B cell (primary cell): ENCODE results near the gene ADSS1. TPM values are rescaled to one million over a fixed set of nuclear protein-coding genes. Genes with fewer than 3 reads are reported as not detected.

ENCODE experiments used
- ATAC-seq: fragments of 200-7000 bp; cut with Tn5 transposase; one replicate; pipeline ENCODE4 v1.10.0; 2021; ENCODE audit warnings: low read depth, mild to moderate bottlenecking, moderate number of reproducible peaks, moderate library complexity
- CTCF ChIA-PET: fragments of 350-600 bp; sonication (Branson Sonifier 250); formaldehyde crosslinking; loops from one replicate; lab custom pipeline; 2021; ENCODE audit warnings: antibody characterized with exemption, inconsistent platforms; lab: Charles Lee
- POLR2A ChIA-PET: fragments of 350-600 bp; sonication (Branson Sonifier 250); formaldehyde crosslinking; loops from one replicate; lab custom pipeline; 2021; ENCODE audit warnings: antibody characterized with exemption; lab: Charles Lee
- DNase-seq: peaks from one replicate; pipeline ENCODE4 v3.0.0; 2013
- H2AFZ ChIP-seq: 2 replicates; pipeline ENCODE4 v1.6.1; 2012; ENCODE audit warnings: mild to moderate bottlenecking, low read depth, low read length; ENCODE audit not compliant: insufficient read depth, poor library complexity, severe bottlenecking
- H3K27ac ChIP-seq, 2 donors: 1 replicate in 1 of 2; 2 replicates in 1 of 2; pipeline ENCODE4 v1.5.1; 2012 to 2013; ENCODE audit warnings: low read length in 2 of 2, mild to moderate bottlenecking in 2 of 2, moderate library complexity in 1 of 2
- H3K27me3 ChIP-seq, 4 experiments: fragments of 200-600 bp in 1 of 4; sonication (generic) in 1 of 4; replicated peaks in 1 of 4; 1 replicate in 2 of 4; 2 replicates in 2 of 4; pipeline versions ENCODE4 v1.6.1 to v1.7.0; 2013 to 2016; ENCODE audit warnings: low read length in 3 of 4, mild to moderate bottlenecking in 2 of 4, mixed read lengths in 1 of 4, moderate library complexity in 1 of 4; ENCODE audit not compliant: insufficient read depth in 4 of 4, control insufficient read depth in 3 of 4; ENCODE audit errors: control extremely low read depth in 1 of 4
- H3K36me3 ChIP-seq, 2 experiments: replicated peaks in 1 of 2; 1 replicate in 1 of 2; 2 replicates in 1 of 2; pipeline versions ENCODE4 v1.6.1 to v1.7.1; 2013; ENCODE audit warnings: low read length in 1 of 2; ENCODE audit not compliant: insufficient read depth in 2 of 2, control insufficient read depth in 1 of 2; ENCODE audit errors: control extremely low read depth in 1 of 2, extremely low read depth in 1 of 2
- H3K4me1 ChIP-seq, 2 donors: fragments of 200-600 bp in 1 of 2; sonication (generic) in 1 of 2; 1 replicate in 1 of 2; 2 replicates in 1 of 2; pipeline versions ENCODE4 v1.5.1 to v1.6.1; 2013 to 2017; ENCODE audit warnings: low read length in 2 of 2; ENCODE audit not compliant: control insufficient read depth in 2 of 2, insufficient read depth in 2 of 2
- H3K4me2 ChIP-seq: replicated peaks from 2 replicates; pipeline ENCODE3; 2012; ENCODE audit warnings: mild to moderate bottlenecking, low read depth, low read length; ENCODE audit not compliant: poor library complexity, severe bottlenecking
- H3K4me3 ChIP-seq, 5 experiments: fragments of 200-600 bp in 1 of 5; sonication (generic) in 1 of 5; 1 replicate in 3 of 5; 2 replicates in 2 of 5; pipeline versions ENCODE4 v1.5.1 to v1.7.0; 2011 to 2016; ENCODE audit warnings: low read length in 4 of 5, mild to moderate bottlenecking in 4 of 5, low read depth in 2 of 5, control low read depth in 1 of 5, moderate library complexity in 1 of 5; ENCODE audit not compliant: insufficient read depth in 1 of 5; ENCODE audit errors: control extremely low read depth in 1 of 5, extremely low read depth in 1 of 5
- H3K79me2 ChIP-seq: fragments of 200-600 bp; sonication (generic); one replicate; pipeline ENCODE4 v1.6.0; 2016; ENCODE audit warnings: low read length; ENCODE audit not compliant: control insufficient read depth, insufficient read depth
- H3K9ac ChIP-seq: fragments of 200-600 bp; sonication (generic); 2 replicates; pipeline ENCODE4 v1.6.1; 2017; ENCODE audit warnings: mild to moderate bottlenecking, low read length, moderate library complexity
- H3K9me3 ChIP-seq, 3 donors: one replicate each; pipeline versions ENCODE4 v1.6.1 to v1.7.1; 2013; ENCODE audit warnings: low read length in 2 of 3; ENCODE audit not compliant: control insufficient read depth in 2 of 3, insufficient read depth in 1 of 3; ENCODE audit errors: control extremely low read depth in 1 of 3
- H4K20me1 ChIP-seq: 2 replicates; pipeline ENCODE4 v1.6.0; 2012; ENCODE audit warnings: mild to moderate bottlenecking, low read length; ENCODE audit not compliant: insufficient read depth, control insufficient read depth, poor library complexity, severe bottlenecking
- H3K27ac Mint-ChIP-seq: one replicate; pipeline ENCODE4 v1.8.0; 2021; ENCODE audit warnings: mixed read lengths
- H3K27me3 Mint-ChIP-seq: one replicate; pipeline ENCODE4 v1.8.0; 2021; ENCODE audit warnings: mixed read lengths
- H3K4me1 Mint-ChIP-seq: one replicate; pipeline ENCODE4 v1.8.0; 2021; ENCODE audit warnings: mixed read lengths
- H3K4me3 Mint-ChIP-seq: one replicate; pipeline ENCODE4 v1.8.0; 2021; ENCODE audit warnings: mixed read lengths
- H3K9me3 Mint-ChIP-seq: one replicate; pipeline ENCODE4 v1.8.0; 2022; ENCODE audit warnings: mixed read lengths; ENCODE audit not compliant: insufficient read depth
- EZH2 ChIP-seq: IDR thresholded peaks from 2 replicates; pipeline ENCODE4 v1.6.1; 2012; ENCODE audit warnings: borderline replicate concordance, low read depth, mild to moderate bottlenecking, moderate library complexity, low read length; ENCODE audit not compliant: insufficient read depth, poor library complexity, severe bottlenecking
- WGBS: methylation state at CpG from one replicate; pipeline ENCODE4 v1.1.5; 2013; ENCODE audit warnings: missing lambda C conversion rate; ENCODE audit not compliant: insufficient coverage; 5-methylcytosine and 5-hydroxymethylcytosine counted together
- intact Hi-C: fragments of 100-400 bp; cut with micrococcal nuclease; formaldehyde crosslinking; loops from one replicate; pipeline ENCODE4 v1.10.0; 2022
- polyA plus RNA-seq: library from polyadenylated mRNA; depleted of rRNA; stranded (reverse); fragments of >200 nt; gene quantifications from 2 replicates; pipeline ENCODE4 v1.2.3, GENCODE V29; 2012
- total RNA-seq, 2 donors: library from RNA; stranded (reverse); fragments of 120-200 nt in 1 of 2; gene quantifications; 1 replicate in 1 of 2; 2 replicates in 1 of 2; pipeline versions ENCODE4 v1.2.3 to v1.2.4, GENCODE V29; 2013 to 2022
- TF ChIP-seq, protein P1 (sequence below): fragments of 200-600 bp; IDR thresholded peaks from one replicate; pipeline ENCODE4 v1.8.0; 2022; ENCODE audit warnings: antibody characterized with exemption, mild to moderate bottlenecking

Gene ADSS1
- total and polyA plus RNA-seq, 2 donors (not counting 1 experiment from before 2014, with no cell fraction given): 0.33 to 1.7 TPM

DNA sequence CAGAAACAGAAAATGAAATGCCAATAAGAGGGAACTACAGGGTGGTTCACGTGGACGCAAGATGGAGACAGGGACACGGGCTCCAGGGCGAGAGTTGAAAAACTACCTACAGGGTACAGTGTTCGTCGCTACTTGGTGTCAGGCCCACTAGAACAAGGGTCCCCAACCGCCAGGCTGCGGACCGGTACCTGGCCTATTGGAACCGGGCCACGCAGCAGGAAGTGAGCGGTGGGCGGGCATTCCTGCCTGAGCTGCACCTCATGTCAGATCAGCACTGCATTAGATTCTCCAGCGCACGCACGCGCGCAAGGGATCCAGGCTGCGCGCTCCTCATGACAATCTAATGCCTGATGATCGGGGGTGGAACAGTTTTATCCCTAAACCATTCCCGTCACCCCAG is 19.8 kb upstream of the ADSS1 start:
- Histone ChIP-seq H4K20me1 (peaks cover 18% of the 10 kb centered on the region), H3K4me3 (no peak overlapping the region), H3K27ac (no peak overlapping the region), H3K4me1 (peaks cover 7 to 12% of the 10 kb centered on the region in 2 donors), H3K27me3 (no peaks in the 10 kb centered on the region), H3K9me3 (no peaks in the 10 kb centered on the region), H3K79me2 (peaks cover 3% of the 10 kb centered on the region), H3K9ac (no peak overlapping the region), H2AFZ (no peak overlapping the region), H3K4me2 (no peak overlapping the region), H3K36me3 (peaks cover 0 to 29% of the 10 kb centered on the region in 2 experiments)
- CTCF ChIA-PET: interaction anchor here (1.1 kb wide), 1 partner anchor 9 kb away, joined by 5 read pairs; no protein-coding TSS in a partner anchor
- peaks cover 6% of the 10 kb centered on the region for H3K4me1 Mint-ChIP-seq
- POLR2A ChIA-PET: no interaction called here
- WGBS: 98% methylated on average over 22 of the region's 22 CpGs
- no peak overlapping the region for H3K27ac Mint-ChIP-seq
- intact Hi-C loops: no loop called here
- no peaks in the 10 kb centered on the region for H3K9me3 Mint-ChIP-seq
- no peak for DNase-seq
- no peaks in the 10 kb centered on the region for H3K27me3 Mint-ChIP-seq
- H3K4me3 Mint-ChIP-seq: no peak overlapping the region
- no peak for ATAC-seq
- TF ChIP-seq, protein P1, sequence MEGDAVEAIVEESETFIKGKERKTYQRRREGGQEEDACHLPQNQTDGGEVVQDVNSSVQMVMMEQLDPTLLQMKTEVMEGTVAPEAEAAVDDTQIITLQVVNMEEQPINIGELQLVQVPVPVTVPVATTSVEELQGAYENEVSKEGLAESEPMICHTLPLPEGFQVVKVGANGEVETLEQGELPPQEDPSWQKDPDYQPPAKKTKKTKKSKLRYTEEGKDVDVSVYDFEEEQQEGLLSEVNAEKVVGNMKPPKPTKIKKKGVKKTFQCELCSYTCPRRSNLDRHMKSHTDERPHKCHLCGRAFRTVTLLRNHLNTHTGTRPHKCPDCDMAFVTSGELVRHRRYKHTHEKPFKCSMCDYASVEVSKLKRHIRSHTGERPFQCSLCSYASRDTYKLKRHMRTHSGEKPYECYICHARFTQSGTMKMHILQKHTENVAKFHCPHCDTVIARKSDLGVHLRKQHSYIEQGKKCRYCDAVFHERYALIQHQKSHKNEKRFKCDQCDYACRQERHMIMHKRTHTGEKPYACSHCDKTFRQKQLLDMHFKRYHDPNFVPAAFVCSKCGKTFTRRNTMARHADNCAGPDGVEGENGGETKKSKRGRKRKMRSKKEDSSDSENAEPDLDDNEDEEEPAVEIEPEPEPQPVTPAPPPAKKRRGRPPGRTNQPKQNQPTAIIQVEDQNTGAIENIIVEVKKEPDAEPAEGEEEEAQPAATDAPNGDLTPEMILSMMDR: no peak
- no peak for TF ChIP-seq EZH2

DNA sequence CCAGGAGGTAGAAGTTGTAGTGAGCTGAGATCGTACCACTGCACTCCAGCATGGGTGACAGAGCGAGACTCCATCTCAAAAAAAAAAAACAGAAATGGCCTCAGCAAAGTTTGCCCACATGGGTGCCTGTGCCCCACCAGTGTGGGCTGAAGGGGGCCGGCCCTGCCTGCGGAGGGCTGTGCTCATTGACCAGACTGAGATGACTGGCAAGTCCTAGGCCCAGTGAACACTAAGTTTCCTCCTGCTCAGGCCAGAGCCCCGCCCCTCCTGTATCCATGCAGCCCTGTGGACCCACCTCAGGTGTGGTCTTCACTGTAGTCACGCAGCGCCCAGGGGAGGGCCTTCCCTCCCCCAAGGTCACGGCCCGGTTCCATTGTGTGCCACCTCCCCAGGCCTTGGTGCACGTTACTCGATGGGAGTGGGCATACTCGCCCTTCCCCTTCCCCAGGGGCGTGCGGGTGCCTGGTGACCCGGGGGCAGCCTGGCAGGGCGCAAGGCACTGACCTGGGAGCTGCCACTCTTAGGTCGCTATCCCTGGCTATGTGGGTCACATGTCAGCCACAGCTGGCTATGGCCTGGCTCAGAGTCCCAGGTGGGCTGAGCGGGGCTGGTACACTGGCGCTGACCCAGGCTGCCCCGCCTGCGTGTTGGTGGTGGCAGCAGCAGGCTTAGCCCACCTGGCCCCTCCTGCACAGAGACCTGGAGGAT is 18.5 kb upstream of the ADSS1 start:
- Histone ChIP-seq H3K27me3 (no peaks in the 10 kb centered on the region), H3K36me3 (peaks cover 0 to 33% of the 10 kb centered on the region in 2 experiments), H3K27ac (no peak overlapping the region), H3K9ac (no peak overlapping the region), H3K4me2 (no peak overlapping the region), H3K79me2 (peaks cover 8% of the 10 kb centered on the region), H4K20me1 (peaks cover 6% of the 10 kb centered on the region), H3K9me3 (no peaks in the 10 kb centered on the region), H3K4me1 (peaks cover 7 to 12% of the 10 kb centered on the region in 2 donors), H2AFZ (no peak overlapping the region), H3K4me3 (no peak overlapping the region)
- H3K27me3 Mint-ChIP-seq: no peaks in the 10 kb centered on the region
- intact Hi-C loops: no loop called here
- peaks cover 6% of the 10 kb centered on the region for H3K4me1 Mint-ChIP-seq
- ChIA-PET POLR2A (no interaction called here), CTCF (interaction anchor here (0.7 to 1.7 kb wide), 3 partner anchors 8 to 42 kb away, joined by 3 to 4 read pairs (median 4); no protein-coding TSS in a partner anchor)
- no peaks in the 10 kb centered on the region for H3K9me3 Mint-ChIP-seq
- no peak overlapping the region for H3K4me3 Mint-ChIP-seq
- 92% methylated on average over 19 of the region's 21 CpGs for WGBS
- TF ChIP-seq EZH2: no peak
- TF ChIP-seq, protein P1: no peak
- no peak for DNase-seq
- peak overlapping the region; percentile 10 for H3K27ac Mint-ChIP-seq
- ATAC-seq: no peak
